Sigmoid colon (tissue), 4 donors: ENCODE results near the gene PRELID3B.

ENCODE experiments used
- EP300 ChIP-seq, 4 donors: sonication (generic); formaldehyde crosslinking; IDR thresholded peaks; one replicate each; pipeline ENCODE4 v1.6.1; 2017; ENCODE audit warnings: antibody characterized with exemption in 4 of 4
- TF ChIP-seq, protein P1 (sequence below), 4 experiments: fragments of 450-650 bp in 3 of 4; fragments of 200-600 bp in 1 of 4; IDR thresholded peaks; one replicate each; pipeline ENCODE4 v1.5.1; 2016 to 2019; ENCODE audit warnings: antibody characterized with exemption in 4 of 4, mild to moderate bottlenecking in 3 of 4, moderate library complexity in 2 of 4

- TF ChIP-seq, protein P1, sequence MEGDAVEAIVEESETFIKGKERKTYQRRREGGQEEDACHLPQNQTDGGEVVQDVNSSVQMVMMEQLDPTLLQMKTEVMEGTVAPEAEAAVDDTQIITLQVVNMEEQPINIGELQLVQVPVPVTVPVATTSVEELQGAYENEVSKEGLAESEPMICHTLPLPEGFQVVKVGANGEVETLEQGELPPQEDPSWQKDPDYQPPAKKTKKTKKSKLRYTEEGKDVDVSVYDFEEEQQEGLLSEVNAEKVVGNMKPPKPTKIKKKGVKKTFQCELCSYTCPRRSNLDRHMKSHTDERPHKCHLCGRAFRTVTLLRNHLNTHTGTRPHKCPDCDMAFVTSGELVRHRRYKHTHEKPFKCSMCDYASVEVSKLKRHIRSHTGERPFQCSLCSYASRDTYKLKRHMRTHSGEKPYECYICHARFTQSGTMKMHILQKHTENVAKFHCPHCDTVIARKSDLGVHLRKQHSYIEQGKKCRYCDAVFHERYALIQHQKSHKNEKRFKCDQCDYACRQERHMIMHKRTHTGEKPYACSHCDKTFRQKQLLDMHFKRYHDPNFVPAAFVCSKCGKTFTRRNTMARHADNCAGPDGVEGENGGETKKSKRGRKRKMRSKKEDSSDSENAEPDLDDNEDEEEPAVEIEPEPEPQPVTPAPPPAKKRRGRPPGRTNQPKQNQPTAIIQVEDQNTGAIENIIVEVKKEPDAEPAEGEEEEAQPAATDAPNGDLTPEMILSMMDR (IDR thresholded peaks at IDR 0.05) = no peak
- TF ChIP-seq EP300 (IDR thresholded peaks at IDR 0.05) = no peak
Observed at GRCh38 chr20:58986286-58986967, 56.2 kb downstream of the PRELID3B start.
